ENCODE results near the gene ZNF438. TPM values are rescaled to one million over a fixed set of nuclear protein-coding genes. Genes with fewer than 3 reads are reported as not detected.

The ZNF438 gene
- total and polyA plus RNA-seq, 2 of the 8 experiments (the other 6 are each of a cell fraction or from before 2014, with no cell fraction given): 0.95 to 1.7 TPM

DNA sequence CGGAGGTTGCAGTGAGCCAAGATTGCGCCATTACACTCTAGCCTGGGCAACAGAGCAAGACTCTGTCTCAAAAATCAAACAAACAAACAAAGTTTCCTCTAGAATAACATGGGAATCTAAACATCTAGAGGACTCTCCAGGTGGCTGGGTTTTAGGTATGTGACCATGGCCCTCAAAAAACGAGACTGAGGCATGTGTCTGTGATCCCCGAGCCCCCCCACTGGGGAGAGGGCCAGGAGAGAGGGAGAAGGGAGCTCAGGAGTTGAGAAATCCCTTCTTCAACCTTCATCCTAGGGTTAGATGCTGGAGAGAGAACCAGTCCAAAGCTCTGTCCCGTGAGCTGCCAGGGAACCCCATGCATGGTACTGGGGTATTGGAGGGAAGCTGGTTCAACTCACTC, 214.1 kb downstream of the ZNF438 start:
- H3K4me2 ChIP-seq (ENCODE audit: insufficient read depth in 1 of 2, low read depth in 2 of 2, low read length in 2 of 2): no peak overlapping the region
- no peak overlapping the region for H4K8ac ChIP-seq (ENCODE audit: extremely low read depth, insufficient read depth, low read length)
- no peaks in the 10 kb centered on the region for H3K79me1 ChIP-seq (ENCODE audit: low read depth, low read length)
- FAIRE-seq (no peak), DNase-seq (ENCODE audit: low read depth in 1 of 2, low spot score in 2 of 2) (no peak)
- H3K36me3 ChIP-seq (ENCODE audit: control insufficient read depth in 2 of 4, insufficient read depth in 4 of 4, low read length in 3 of 4): no peaks in the 10 kb centered on the region
- H4K91ac ChIP-seq (replicated peaks; ENCODE audit: insufficient read length, low read length): no peak overlapping the region
- no peak overlapping the region for H3K18ac ChIP-seq (ENCODE audit: extremely low read depth, low read length)
- ChIA-PET CTCF (ENCODE audit: partially characterized antibody) (interaction anchor here (1.1 to 1.4 kb wide), 3 partner anchors 10 to 31 kb away, joined by 3 read pairs; no protein-coding TSS in a partner anchor), POLR2A (ENCODE audit: partially characterized antibody) (no interaction called here)
- no peaks in the 10 kb centered on the region for H3K9me3 ChIP-seq (ENCODE audit: insufficient read depth in 2 of 2, low read depth in 1 of 2, low read length in 1 of 2)
- H3K79me2 ChIP-seq (ENCODE audit: control insufficient read depth in 1 of 2, insufficient read depth in 2 of 2, low read length in 2 of 2): no peaks in the 10 kb centered on the region
- no peak overlapping the region for H3K23ac ChIP-seq (ENCODE audit: insufficient read length)
- no peak overlapping the region for H2BK120ac ChIP-seq (replicated peaks; ENCODE audit: low read depth, low read length)
- WGBS, 2 experiments (ENCODE audit: extremely low coverage in 1 of 2, insufficient coverage in 1 of 2, insufficient read length in 1 of 2, insufficient replicate concordance in 2 of 2, low coverage in 1 of 2, low lambda C conversion rate in 2 of 2, missing lambda C conversion rate in 1 of 2): 88% methylated on average over 5 of the region's 5 CpGs; no CpG with 5 or more reads in 1 of the 2 experiments
- H2BK12ac ChIP-seq (ENCODE audit: low read depth, low read length): no peak overlapping the region
- no peaks in the 10 kb centered on the region for H3K4me1 ChIP-seq (replicated peaks in 1 of 4; ENCODE audit: control insufficient read depth in 3 of 4, insufficient read depth in 4 of 4, low read length in 3 of 4)
- no peak overlapping the region for H3K9ac ChIP-seq (replicated peaks in 1 of 4; ENCODE audit: extremely low read depth in 1 of 4, low read depth in 3 of 4, low read length in 3 of 4)
- H3K56ac ChIP-seq (replicated peaks; ENCODE audit: insufficient read length, low read depth, low read length): no peak overlapping the region
- no peak overlapping the region for H2BK20ac ChIP-seq (ENCODE audit: low read length)
- H2BK5ac ChIP-seq (ENCODE audit: low read depth, low read length): no peak overlapping the region
- H4K5ac ChIP-seq (ENCODE audit: insufficient read length, low read depth, low read length): no peak overlapping the region
- H2AFZ ChIP-seq (ENCODE audit: low read length): no peak overlapping the region
- no peak overlapping the region for H3K4me3 ChIP-seq (ENCODE audit: extremely low read depth in 1 of 4, insufficient read depth in 2 of 4, low read depth in 3 of 4, low read length in 4 of 4)
- no peak overlapping the region for H3K4ac ChIP-seq (replicated peaks; ENCODE audit: insufficient read length, low read depth, low read length)
- no peak overlapping the region for H2BK15ac ChIP-seq (ENCODE audit: low read length)
- no peak overlapping the region for H3K14ac ChIP-seq (ENCODE audit: insufficient read length)
- no peaks in the 10 kb centered on the region; the same call in 1 of the 2 replicates for H3K23me2 ChIP-seq (ENCODE audit: low read depth, low read length)
- H3K27ac ChIP-seq (ENCODE audit: low read depth, low read length): no peak overlapping the region
- no peak overlapping the region for H2AK5ac ChIP-seq (ENCODE audit: low read depth, low read length)
- H4K20me1 ChIP-seq (replicated peaks in 1 of 2; ENCODE audit: control insufficient read depth in 1 of 2, insufficient read depth in 2 of 2, low read length in 2 of 2): no peaks in the 10 kb centered on the region
- no peaks in the 10 kb centered on the region; a peak in 2 of 7 replicates for H3K27me3 ChIP-seq (replicated peaks in 1 of 4; ENCODE audit: control insufficient read depth in 3 of 4, extremely low read depth in 1 of 4, insufficient read depth in 3 of 4, low read length in 3 of 4)
- no peak for TF ChIP-seq TAF7 (optimal IDR thresholded peaks at IDR 0.05; ENCODE audit: borderline replicate concordance, low read depth, low read length)
- no peak for TF ChIP-seq SP1 (IDR thresholded peaks at IDR 0.05; ENCODE audit: low read depth, low read length)
- no peak for TF ChIP-seq KDM5A (IDR thresholded peaks at IDR 0.05; ENCODE audit: low read length)
- TF ChIP-seq PHF8 (conservative IDR thresholded peaks at IDR 0.05; ENCODE audit: low read depth, low read length): no peak
- TF ChIP-seq HDAC2 (IDR thresholded peaks at IDR 0.05; ENCODE audit: borderline replicate concordance in 1 of 2, low read depth in 2 of 2, low read length in 2 of 2): no peak
- no peak for TF ChIP-seq TEAD4 (IDR thresholded peaks at IDR 0.05; ENCODE audit: low read depth, low read length)
- TF ChIP-seq, protein P1, sequence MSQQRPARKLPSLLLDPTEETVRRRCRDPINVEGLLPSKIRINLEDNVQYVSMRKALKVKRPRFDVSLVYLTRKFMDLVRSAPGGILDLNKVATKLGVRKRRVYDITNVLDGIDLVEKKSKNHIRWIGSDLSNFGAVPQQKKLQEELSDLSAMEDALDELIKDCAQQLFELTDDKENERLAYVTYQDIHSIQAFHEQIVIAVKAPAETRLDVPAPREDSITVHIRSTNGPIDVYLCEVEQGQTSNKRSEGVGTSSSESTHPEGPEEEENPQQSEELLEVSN (IDR thresholded peaks at IDR 0.05): no peak
- no peak for TF ChIP-seq CHD1 (IDR thresholded peaks at IDR 0.05; ENCODE audit: low read depth, low read length)
- TF ChIP-seq CTBP2 (IDR thresholded peaks at IDR 0.05; ENCODE audit: borderline replicate concordance, insufficient read depth, insufficient read length, low read length): no peak
